ENCODE measurements around the gene ASPRV1. TPM values are rescaled to one million over a fixed set of nuclear protein-coding genes. Genes with fewer than 3 reads are reported as not detected.

Gene ASPRV1
- total RNA-seq, 2 experiments from 2014 or later = 0.54 to 0.74 TPM

GRCh38 chr2:69975853-69976462 is 14.5 kb upstream of the ASPRV1 start:
- Mint-ChIP-seq H3K36me3 (no peaks in the 10 kb centered on the region), H3K27ac (no peak overlapping the region)
- DNase-seq = no peak

GRCh38 chr2:69975136-69975852 is 13.9 kb upstream of the ASPRV1 start:
- no peaks in the 10 kb centered on the region for H3K9me3 Mint-ChIP-seq
- no peak for DNase-seq
- H3K27me3 Mint-ChIP-seq = no peaks in the 10 kb centered on the region
- H3K4me3 Mint-ChIP-seq = no peak overlapping the region
- H3K36me3 Mint-ChIP-seq = no peaks in the 10 kb centered on the region
- H3K4me1 Mint-ChIP-seq = peaks cover 7% of the 10 kb centered on the region
- no peak overlapping the region for H3K27ac Mint-ChIP-seq

More at GRCh38 chr2:69975853-69976462, 14.5 kb upstream of the ASPRV1 start:
- Mint-ChIP-seq H3K27me3 (no peaks in the 10 kb centered on the region), H3K4me3 (no peak overlapping the region), H3K4me1 (peaks cover 7% of the 10 kb centered on the region), H3K9me3 (no peaks in the 10 kb centered on the region)

- H3K27ac Mint-ChIP-seq = no peak overlapping the region
- DNase-seq = no peak
- no peak overlapping the region for H3K4me3 Mint-ChIP-seq
- no peaks in the 10 kb centered on the region for H3K9me3 Mint-ChIP-seq
- no peaks in the 10 kb centered on the region for H3K36me3 Mint-ChIP-seq
- peaks cover 7% of the 10 kb centered on the region for H3K4me1 Mint-ChIP-seq
- H3K27me3 Mint-ChIP-seq = no peaks in the 10 kb centered on the region
These were observed 11.9 kb upstream of the ASPRV1 start for GRCh38 chr2:69973335-69973735.

DNA sequence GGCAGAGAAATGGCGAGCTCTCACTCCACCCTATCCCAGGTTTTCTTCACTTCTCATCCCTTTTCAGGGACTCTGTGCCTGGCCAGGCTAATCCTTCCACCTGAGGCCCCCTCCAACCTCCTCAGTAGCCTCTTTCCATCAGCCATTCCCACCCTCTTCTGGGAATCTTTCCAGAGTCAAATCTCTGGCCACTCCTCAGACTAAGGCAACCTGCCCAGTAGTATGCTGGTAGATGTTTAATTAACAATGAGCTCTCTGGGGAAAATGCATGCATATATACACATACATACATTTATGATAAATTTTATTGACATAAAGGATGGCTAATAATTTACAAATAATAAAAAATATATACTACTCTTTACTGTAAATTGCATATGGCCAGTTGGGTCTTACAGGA is 11.4 kb upstream of the ASPRV1 start:
- H3K9me3 Mint-ChIP-seq = no peaks in the 10 kb centered on the region
- no peak overlapping the region for H3K27ac Mint-ChIP-seq
- H3K4me1 Mint-ChIP-seq = peaks cover 7% of the 10 kb centered on the region
- H3K4me3 Mint-ChIP-seq = no peak overlapping the region
- no peak for DNase-seq
- no peaks in the 10 kb centered on the region for H3K27me3 Mint-ChIP-seq
- H3K36me3 Mint-ChIP-seq = no peaks in the 10 kb centered on the region

DNA sequence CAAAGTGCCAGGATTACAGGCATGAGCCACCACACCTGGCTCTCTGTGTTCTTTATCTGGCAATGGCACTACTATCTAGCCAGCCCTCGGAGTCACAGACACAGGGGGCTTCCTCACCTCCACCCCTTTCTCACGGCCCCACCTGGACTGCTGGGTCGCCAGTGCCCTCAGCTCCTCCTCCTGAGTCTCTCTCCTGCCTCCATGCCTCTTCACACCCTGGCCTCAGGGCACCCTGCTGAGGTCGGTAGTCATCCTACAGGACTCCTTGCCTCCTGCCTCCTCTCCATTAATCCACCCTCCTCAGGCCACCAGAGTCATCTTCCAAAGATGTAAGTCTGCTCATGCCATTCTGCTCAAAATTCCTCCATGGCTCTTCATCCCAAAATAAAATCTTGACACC is 8.6 kb upstream of the ASPRV1 start:
- Mint-ChIP-seq H3K27me3 (no peaks in the 10 kb centered on the region), H3K4me1 (no peaks in the 10 kb centered on the region), H3K36me3 (no peaks in the 10 kb centered on the region), H3K27ac (no peak overlapping the region), H3K4me3 (no peak overlapping the region), H3K9me3 (no peaks in the 10 kb centered on the region)
- DNase-seq = no peak

DNA sequence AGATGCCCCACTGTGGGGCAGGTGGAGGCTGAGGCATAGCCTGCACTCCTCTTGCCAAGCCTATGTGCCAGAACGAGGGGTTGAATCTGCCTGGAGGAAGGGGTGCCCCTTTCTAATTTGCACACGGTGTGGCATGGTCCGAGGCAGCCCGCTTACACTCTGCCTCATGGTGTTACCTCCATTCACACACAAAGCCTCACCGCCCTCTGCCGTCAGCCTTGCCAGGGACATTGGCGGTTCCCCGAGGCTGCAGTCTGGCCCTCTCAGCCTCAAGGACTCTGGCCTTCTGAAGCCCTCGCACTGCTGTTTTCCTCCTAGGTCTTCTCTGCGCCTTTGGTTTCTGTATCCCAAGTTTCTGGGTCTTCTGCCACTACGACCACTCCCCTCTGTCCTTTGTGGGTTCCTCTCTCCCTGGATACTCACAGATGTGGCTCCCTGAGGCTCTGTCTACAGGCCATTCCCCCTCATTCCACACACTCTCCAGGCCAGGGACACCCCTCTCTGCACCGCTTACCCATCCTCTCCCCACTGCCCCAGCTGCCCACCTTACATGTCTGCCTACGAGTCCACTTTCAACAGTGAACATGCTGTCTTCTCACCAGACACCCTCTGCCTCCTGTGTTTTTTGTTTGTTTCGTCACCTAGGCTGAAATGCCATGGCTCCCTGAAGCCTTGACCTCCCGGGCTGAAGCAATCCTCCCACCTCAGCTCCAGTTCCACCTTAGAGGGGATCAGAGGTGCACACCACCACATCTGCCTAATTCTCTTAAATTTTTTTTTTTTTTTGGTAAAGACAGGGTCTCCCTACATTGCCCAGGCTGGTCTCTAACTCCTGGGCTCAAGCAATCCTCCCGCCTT is 7.9 kb upstream of the ASPRV1 start:
- H3K4me3 Mint-ChIP-seq = no peak overlapping the region
- H3K36me3 Mint-ChIP-seq = no peaks in the 10 kb centered on the region
- H3K4me1 Mint-ChIP-seq = peaks cover 4% of the 10 kb centered on the region
- DNase-seq = no peak
- no peaks in the 10 kb centered on the region for H3K27me3 Mint-ChIP-seq
- H3K9me3 Mint-ChIP-seq = no peaks in the 10 kb centered on the region
- no peak overlapping the region for H3K27ac Mint-ChIP-seq

GRCh38 chr2:69968609-69969008 is 7.2 kb upstream of the ASPRV1 start:
- Mint-ChIP-seq H3K4me1 (peaks cover 4% of the 10 kb centered on the region), H3K9me3 (no peaks in the 10 kb centered on the region), H3K4me3 (no peak overlapping the region), H3K36me3 (no peaks in the 10 kb centered on the region), H3K27me3 (no peaks in the 10 kb centered on the region), H3K27ac (no peak overlapping the region)
- DNase-seq = no peak

- Mint-ChIP-seq H3K36me3 (no peaks in the 10 kb centered on the region), H3K9me3 (no peaks in the 10 kb centered on the region), H3K4me1 (peaks cover 4% of the 10 kb centered on the region), H3K27ac (no peak overlapping the region), H3K27me3 (no peaks in the 10 kb centered on the region), H3K4me3 (no peak overlapping the region)
- DNase-seq = no peak
These were observed 5.1 kb upstream of the ASPRV1 start for GRCh38 chr2:69966496-69966895.

GRCh38 chr2:69965756-69966445 is 4.5 kb upstream of the ASPRV1 start:
- Mint-ChIP-seq H3K36me3 (no peaks in the 10 kb centered on the region), H3K4me1 (peaks cover 4% of the 10 kb centered on the region), H3K9me3 (no peaks in the 10 kb centered on the region), H3K27ac (no peak overlapping the region), H3K27me3 (no peaks in the 10 kb centered on the region), H3K4me3 (no peak overlapping the region)
- no peak for DNase-seq

GRCh38 chr2:69964353-69964841 is 3.0 kb upstream of the ASPRV1 start:
- H3K36me3 Mint-ChIP-seq = no peaks in the 10 kb centered on the region
- H3K4me1 Mint-ChIP-seq = peaks cover 4% of the 10 kb centered on the region
- no peaks in the 10 kb centered on the region for H3K9me3 Mint-ChIP-seq

DNA sequence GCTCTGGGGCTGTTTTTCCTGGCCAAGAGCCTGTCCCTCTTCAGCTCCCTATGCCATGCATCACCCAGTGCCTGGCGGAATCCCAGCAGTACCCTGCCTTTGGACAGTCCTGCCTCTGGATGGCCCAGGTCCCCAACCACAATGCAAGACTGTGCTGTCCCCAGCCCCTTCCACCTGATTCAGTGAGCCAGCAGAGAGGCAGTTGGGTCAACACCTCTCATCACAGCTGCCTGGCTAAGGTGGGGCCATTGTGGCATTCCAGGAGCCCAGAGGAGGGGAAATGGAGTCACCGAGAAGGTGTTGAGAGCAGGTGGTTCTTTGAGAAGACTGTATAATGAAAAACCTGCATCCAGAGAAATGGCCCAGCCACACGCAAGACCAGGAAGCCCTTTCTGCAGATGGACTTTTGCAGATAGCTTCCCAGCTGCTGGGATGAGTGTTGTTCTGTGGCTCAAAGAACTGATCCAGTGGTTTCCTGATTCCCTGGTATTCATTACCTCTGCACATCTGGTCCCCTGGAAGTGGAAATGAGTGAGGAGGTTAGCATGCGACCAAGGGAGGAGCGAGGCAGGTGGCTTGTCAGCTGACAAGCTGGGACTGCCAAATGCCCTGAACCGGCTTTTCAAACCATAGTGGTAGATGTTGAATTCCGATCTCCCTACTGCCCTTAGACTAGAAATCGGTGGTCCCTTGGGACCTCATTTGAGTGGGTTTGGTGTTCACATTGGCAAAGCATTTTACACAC is 1.7 kb upstream of the ASPRV1 start:
- Mint-ChIP-seq H3K4me1 (peaks cover 4% of the 10 kb centered on the region), H3K36me3 (no peaks in the 10 kb centered on the region), H3K9me3 (no peaks in the 10 kb centered on the region), H3K27me3 (peaks cover 4% of the 10 kb centered on the region), H3K4me3 (no peak overlapping the region), H3K27ac (no peak overlapping the region)
- no peak for DNase-seq

More at GRCh38 chr2:69964353-69964841, 3.0 kb upstream of the ASPRV1 start:
- Mint-ChIP-seq H3K27ac (no peak overlapping the region), H3K27me3 (peaks cover 3% of the 10 kb centered on the region), H3K4me3 (no peak overlapping the region)
- no peak for DNase-seq

- no peak for DNase-seq
- Mint-ChIP-seq H3K36me3 (no peaks in the 10 kb centered on the region), H3K27ac (no peak overlapping the region), H3K4me1 (peaks cover 4% of the 10 kb centered on the region), H3K27me3 (peaks cover 4% of the 10 kb centered on the region), H3K4me3 (no peak overlapping the region), H3K9me3 (no peaks in the 10 kb centered on the region)
These were observed 610 bp downstream of the ASPRV1 start for GRCh38 chr2:69960821-69961220.

DNA sequence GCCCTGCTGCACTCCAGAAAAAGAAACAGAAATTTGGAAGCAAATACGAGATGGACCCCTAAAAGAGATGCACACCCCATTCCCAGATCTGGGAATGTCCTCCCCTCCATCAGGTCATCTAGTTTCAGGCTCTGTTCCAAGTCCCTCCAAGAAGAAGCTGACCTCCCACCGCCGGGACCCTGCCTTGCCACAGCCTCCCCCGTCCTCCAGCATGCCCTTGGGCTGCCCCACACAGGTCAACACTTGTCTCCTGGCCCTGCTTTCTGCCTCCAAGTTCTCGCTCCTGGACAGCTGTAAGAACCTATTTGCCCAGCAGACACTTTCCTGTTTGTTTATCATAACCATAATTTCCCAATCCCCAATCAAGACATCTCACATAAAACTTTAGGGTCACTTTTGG is 2.0 kb downstream of the ASPRV1 start:
- Mint-ChIP-seq H3K36me3 (no peaks in the 10 kb centered on the region), H3K27me3 (peaks cover 4% of the 10 kb centered on the region), H3K27ac (no peak overlapping the region), H3K9me3 (no peaks in the 10 kb centered on the region), H3K4me1 (no peaks in the 10 kb centered on the region), H3K4me3 (no peak overlapping the region)
- no peak for DNase-seq

DNA sequence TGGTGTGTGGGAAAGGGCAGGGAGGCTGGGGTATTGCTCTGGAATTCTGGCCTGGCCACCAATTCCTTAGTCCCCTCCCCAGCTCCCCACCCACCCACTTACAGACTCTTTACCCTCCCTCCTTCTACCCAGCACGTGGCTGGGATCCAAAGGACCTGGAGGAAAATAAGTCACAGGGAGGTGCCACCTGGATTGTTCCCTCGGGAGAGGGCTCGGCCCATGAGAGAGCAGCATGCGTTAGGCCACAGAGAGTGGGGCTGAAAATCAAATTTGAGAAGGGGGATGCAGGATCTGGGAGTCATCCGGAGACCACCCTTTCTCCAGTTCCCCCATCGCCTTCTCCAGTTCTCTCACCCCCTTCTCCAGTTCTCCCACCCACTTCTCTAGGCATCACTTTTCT is 3.0 kb downstream of the ASPRV1 start:
- no peak overlapping the region for H3K4me3 Mint-ChIP-seq
- no peaks in the 10 kb centered on the region for H3K9me3 Mint-ChIP-seq
- DNase-seq = no peak
- no peaks in the 10 kb centered on the region for H3K4me1 Mint-ChIP-seq
- no peaks in the 10 kb centered on the region for H3K36me3 Mint-ChIP-seq
- no peak overlapping the region for H3K27ac Mint-ChIP-seq
- peaks cover 4% of the 10 kb centered on the region for H3K27me3 Mint-ChIP-seq

Data from activated naive CD8-positive, alpha-beta T cell treated with anti-CD3 and anti-CD28 coated beads for 36 hours (primary cell).